ENCODE results near the gene PSIP1.
A peak's percentile ranks its signal among the peaks of the same experiment; 100 is the strongest.

PSIP1 gene

DNA sequence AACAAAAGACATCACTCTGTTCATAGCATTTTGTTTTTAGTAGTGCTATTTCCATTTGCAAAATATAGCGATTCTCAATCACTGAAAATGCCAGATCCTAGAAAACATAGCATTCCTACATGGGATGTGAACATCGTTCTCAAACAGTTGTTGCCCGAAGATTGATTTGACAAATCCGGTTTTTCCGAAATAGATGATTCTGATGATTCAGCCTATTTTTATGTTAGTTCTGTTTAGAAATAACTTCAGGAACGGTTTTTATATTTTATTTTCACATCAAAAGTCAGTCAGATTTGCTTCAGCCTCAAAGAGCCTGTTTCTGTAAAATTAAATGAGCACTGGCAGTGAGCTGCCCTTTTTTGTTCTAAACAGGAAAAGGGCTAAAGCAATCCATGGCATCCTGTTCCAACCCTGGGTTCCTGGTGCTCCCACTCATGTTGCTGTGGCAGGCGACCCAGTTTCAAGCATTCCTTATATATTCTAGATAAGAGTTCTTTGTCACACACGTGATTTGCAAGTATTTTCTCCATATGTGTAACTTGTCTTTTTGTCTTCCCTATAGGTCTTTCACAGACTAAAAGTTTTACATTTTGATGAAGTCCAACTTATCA is 14.2 kb upstream of the PSIP1 start:
- Histone ChIP-seq H3K36me3 (no peaks in the 10 kb centered on the region), H3K27me3 (no peaks in the 10 kb centered on the region), H3K9me3 (no peaks in the 10 kb centered on the region), H3K4me1 (no peaks in the 10 kb centered on the region), H3K4me3 (ENCODE audit: low read depth, low read length) (no peak overlapping the region)
- DNase-seq = no peak
- TF ChIP-seq, protein P1, sequence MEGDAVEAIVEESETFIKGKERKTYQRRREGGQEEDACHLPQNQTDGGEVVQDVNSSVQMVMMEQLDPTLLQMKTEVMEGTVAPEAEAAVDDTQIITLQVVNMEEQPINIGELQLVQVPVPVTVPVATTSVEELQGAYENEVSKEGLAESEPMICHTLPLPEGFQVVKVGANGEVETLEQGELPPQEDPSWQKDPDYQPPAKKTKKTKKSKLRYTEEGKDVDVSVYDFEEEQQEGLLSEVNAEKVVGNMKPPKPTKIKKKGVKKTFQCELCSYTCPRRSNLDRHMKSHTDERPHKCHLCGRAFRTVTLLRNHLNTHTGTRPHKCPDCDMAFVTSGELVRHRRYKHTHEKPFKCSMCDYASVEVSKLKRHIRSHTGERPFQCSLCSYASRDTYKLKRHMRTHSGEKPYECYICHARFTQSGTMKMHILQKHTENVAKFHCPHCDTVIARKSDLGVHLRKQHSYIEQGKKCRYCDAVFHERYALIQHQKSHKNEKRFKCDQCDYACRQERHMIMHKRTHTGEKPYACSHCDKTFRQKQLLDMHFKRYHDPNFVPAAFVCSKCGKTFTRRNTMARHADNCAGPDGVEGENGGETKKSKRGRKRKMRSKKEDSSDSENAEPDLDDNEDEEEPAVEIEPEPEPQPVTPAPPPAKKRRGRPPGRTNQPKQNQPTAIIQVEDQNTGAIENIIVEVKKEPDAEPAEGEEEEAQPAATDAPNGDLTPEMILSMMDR (IDR thresholded peaks at IDR 0.05; ENCODE audit: low read depth, low read length) = no peak

DNA sequence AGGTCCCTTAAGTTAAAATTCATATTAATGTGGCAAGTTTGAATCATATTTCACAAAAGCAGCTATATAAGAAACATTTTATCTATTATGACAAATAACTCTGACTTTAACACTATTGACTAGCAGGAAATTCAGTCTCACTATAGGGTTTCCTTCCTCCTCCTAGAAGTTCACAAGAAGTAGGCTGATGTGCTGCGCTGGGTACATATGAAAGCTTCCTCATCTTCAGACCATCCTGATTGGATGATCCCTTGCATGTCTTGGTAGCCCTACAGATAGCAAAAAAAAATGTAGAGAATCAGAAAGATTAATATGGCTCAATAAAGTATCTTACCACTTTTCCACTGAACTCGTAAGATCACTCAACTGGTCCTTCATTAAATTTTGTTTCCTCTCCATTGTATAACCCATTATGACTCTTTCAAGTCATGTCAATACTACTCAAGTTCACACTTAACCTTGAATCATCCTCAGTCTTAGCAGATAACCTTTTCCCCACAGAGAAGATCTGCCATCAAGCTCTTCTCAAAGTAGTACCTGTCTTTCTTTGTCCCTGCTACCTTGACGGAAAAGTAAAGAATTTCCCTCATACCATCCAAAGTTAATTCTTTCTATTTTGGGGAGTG is 11.5 kb upstream of the PSIP1 start:
- no peaks in the 10 kb centered on the region for H3K4me1 ChIP-seq
- H3K4me3 ChIP-seq (ENCODE audit: low read depth, low read length) = no peak overlapping the region
- H3K9me3 ChIP-seq = no peaks in the 10 kb centered on the region
- H3K36me3 ChIP-seq = no peaks in the 10 kb centered on the region
- no peaks in the 10 kb centered on the region for H3K27me3 ChIP-seq
- TF ChIP-seq, protein P1 (IDR thresholded peaks at IDR 0.05; ENCODE audit: low read depth, low read length) = no peak
- DNase-seq = no peak

DNA sequence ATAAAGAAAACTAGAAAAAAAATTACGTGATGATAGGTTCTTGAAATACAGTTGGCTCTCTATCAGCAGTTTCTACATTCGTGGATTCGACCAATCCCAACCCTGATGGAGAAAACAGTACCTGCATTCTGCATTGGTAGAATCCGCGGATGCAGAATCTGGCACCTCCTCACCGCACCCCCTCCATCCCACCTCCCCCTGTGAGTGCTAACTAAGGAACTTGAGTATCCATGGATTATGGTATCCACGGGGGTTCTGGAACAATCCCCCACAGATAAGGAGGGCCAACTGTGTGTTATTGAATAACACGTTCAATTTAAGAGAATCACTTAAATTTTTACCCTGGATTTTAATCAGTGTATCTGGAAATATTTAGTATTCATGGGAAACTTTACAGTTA is 10.5 kb upstream of the PSIP1 start:
- TF ChIP-seq, protein P1 (IDR thresholded peaks at IDR 0.05; ENCODE audit: low read depth, low read length) = no peak
- Histone ChIP-seq H3K27me3 (no peaks in the 10 kb centered on the region), H3K36me3 (no peaks in the 10 kb centered on the region), H3K4me1 (no peaks in the 10 kb centered on the region), H3K4me3 (ENCODE audit: low read depth, low read length) (no peak overlapping the region), H3K9me3 (no peaks in the 10 kb centered on the region)
- no peak for DNase-seq

DNA sequence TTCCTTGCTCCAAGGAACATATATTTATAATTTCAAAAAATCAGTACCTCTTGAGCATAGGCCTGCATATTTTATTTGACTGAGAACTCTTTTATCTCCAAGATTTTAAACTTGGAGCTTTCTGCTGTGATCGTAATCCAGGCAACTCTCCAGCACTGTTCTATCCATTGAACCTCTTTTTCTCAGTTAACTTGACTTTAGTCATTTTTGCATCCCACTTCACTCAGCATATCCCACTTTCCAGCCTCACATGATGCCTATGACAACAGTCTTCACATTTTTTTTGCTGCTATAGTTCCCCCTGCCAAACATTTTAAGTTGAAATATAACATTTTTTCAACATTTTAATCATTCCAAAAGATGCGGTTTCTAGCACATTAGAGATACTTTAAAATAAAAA is 9.1 kb upstream of the PSIP1 start:
- TF ChIP-seq, protein P1 (IDR thresholded peaks at IDR 0.05; ENCODE audit: low read depth, low read length) = no peak

DNA sequence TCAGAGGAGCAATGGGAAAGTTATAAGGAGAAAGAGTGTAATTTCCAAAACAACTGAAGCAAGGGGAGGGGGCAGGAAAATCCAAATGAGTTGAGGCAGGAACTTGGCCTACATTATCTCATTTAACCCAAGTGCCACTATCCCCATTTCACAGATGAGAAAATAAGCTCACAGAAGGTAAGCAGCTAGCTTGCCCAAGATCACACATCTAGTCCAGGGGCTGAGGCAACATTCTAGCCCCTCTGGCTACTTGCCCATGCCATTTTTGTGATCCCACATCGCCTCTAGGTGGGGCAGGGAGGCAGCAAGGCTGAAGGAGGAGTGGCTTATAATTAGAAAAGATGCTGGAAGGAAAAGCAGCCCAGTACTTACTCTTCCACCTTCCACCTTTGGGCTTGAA is 2.6 kb upstream of the PSIP1 start:
- no peak overlapping the region for H3K4me3 ChIP-seq (ENCODE audit: low read depth, low read length)
- no peaks in the 10 kb centered on the region for H3K27me3 ChIP-seq
- DNase-seq = peak; percentile 23
- H3K36me3 ChIP-seq = peaks cover 9% of the 10 kb centered on the region
- TF ChIP-seq, protein P1 (IDR thresholded peaks at IDR 0.05; ENCODE audit: low read depth, low read length) = peak; percentile 35; the same call in 1 of the 2 replicates
- no peaks in the 10 kb centered on the region for H3K9me3 ChIP-seq
- no peaks in the 10 kb centered on the region; the same call in 1 of the 2 replicates for H3K4me1 ChIP-seq

More for the DNA sequence above, 9.1 kb upstream of the PSIP1 start:
- H3K4me3 ChIP-seq (ENCODE audit: low read depth, low read length) = no peak overlapping the region
- H3K27me3 ChIP-seq = no peaks in the 10 kb centered on the region
- DNase-seq = no peak
- H3K36me3 ChIP-seq = no peaks in the 10 kb centered on the region
- no peaks in the 10 kb centered on the region for H3K4me1 ChIP-seq
- no peaks in the 10 kb centered on the region for H3K9me3 ChIP-seq

DNA sequence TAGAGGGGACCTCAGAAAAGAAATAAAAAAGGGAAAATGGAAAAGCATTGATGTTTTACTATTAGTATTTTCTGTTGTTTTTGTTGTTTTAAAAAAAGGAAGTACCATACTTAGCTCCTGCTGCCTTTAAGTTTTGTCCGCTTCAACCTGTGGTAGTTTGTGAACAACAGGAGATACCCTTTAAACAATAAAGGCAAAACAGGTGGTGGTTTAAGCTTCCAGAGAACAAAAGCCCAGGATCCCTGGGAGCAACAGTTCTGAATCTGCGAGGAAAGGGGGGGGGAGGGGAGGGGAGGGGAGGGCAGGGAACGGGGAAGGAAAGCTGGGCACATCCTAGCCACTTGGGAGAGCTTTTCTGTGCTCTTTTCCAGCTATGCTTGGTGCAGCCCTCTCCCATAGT is 2.1 kb upstream of the PSIP1 start:
- Histone ChIP-seq H3K36me3 (peaks cover 14% of the 10 kb centered on the region), H3K9me3 (no peaks in the 10 kb centered on the region), H3K4me1 (no peaks in the 10 kb centered on the region; the same call in none of the 2 replicates), H3K4me3 (ENCODE audit: low read depth, low read length) (no peak overlapping the region), H3K27me3 (no peaks in the 10 kb centered on the region)
- TF ChIP-seq, protein P1 (IDR thresholded peaks at IDR 0.05; ENCODE audit: low read depth, low read length) = no peak
- no peak for DNase-seq
